ENCODE measurements around the gene CPT1C. TPM values are rescaled to one million over a fixed set of nuclear protein-coding genes. Genes with fewer than 3 reads are reported as not detected.

The CPT1C gene
- total and polyA plus RNA-seq, 2 experiments from 2014 or later = 6.2 to 6.8 TPM

GRCh38 chr19:49657493-49658138, 33.3 kb upstream of the CPT1C start:
- H3K36me3 ChIP-seq (replicated peaks; ENCODE audit: insufficient read depth, low read depth) = no peaks in the 10 kb centered on the region
- no peaks in the 10 kb centered on the region for H3K4me1 ChIP-seq (ENCODE audit: insufficient read depth)
- no peak overlapping the region for H3K4me3 ChIP-seq
- no peaks in the 10 kb centered on the region for H4K20me1 ChIP-seq (ENCODE audit: insufficient read depth, poor library complexity, severe bottlenecking)
- 95% methylated on average over 22 of the region's 22 CpGs for WGBS (ENCODE audit: low lambda C conversion rate, missing lambda C conversion rate)
- no peak overlapping the region for H3K4me2 ChIP-seq
- H3K79me2 ChIP-seq = no peaks in the 10 kb centered on the region
- no peaks in the 10 kb centered on the region for H3K27me3 ChIP-seq
- no peaks in the 10 kb centered on the region for H3K9me3 ChIP-seq (ENCODE audit: low read depth)
- no peak overlapping the region for H2AFZ ChIP-seq
- no peak for TF ChIP-seq EZH2 (IDR thresholded peaks at IDR 0.05; ENCODE audit: borderline replicate concordance)
- TF ChIP-seq EZH2phosphoT487 (IDR thresholded peaks at IDR 0.05; ENCODE audit: low read depth, severe bottlenecking, unreplicated experiment) = no peak
- TF ChIP-seq CTCF (IDR thresholded peaks at IDR 0.05; ENCODE audit: poor library complexity) = no peak
- no peak for DNase-seq (ENCODE audit: low spot score)
- no peak overlapping the region for H3K27ac ChIP-seq
- H3K9me2 ChIP-seq (replicated peaks; ENCODE audit: insufficient read depth) = no peaks in the 10 kb centered on the region

DNA sequence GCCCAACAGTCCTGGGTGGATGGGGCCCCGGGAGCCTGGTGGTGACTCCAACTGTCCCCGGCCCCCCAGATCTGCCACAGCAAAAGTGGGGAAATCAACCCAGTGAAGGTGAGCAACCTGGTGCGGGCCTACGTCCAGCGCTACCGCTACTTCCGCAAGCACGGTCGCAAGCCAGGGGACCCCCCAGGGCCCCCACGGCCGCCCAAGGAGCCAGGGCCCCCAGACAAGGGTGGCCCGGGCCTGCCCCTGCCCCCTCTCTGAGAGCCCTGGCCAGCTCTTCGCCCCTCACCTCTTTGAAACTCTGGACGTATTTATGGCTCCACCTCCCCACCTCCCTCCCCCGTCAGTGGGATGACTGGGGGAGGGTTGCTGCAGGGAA, 32.8 kb upstream of the CPT1C start:
- WGBS (ENCODE audit: low lambda C conversion rate, missing lambda C conversion rate) = 96% methylated on average over 10 of the region's 15 CpGs
- H3K79me2 ChIP-seq = peaks cover 1% of the 10 kb centered on the region
- no peaks in the 10 kb centered on the region for H3K27me3 ChIP-seq
- no peak for DNase-seq (ENCODE audit: low spot score)
- H3K36me3 ChIP-seq (replicated peaks; ENCODE audit: insufficient read depth, low read depth) = no peaks in the 10 kb centered on the region
- H3K4me2 ChIP-seq = no peak overlapping the region
- H3K9me3 ChIP-seq (ENCODE audit: low read depth) = no peaks in the 10 kb centered on the region
- no peak overlapping the region for H3K4me3 ChIP-seq
- TF ChIP-seq EZH2 (IDR thresholded peaks at IDR 0.05; ENCODE audit: borderline replicate concordance) (no peak), EZH2phosphoT487 (IDR thresholded peaks at IDR 0.05; ENCODE audit: low read depth, severe bottlenecking, unreplicated experiment) (no peak), CTCF (IDR thresholded peaks at IDR 0.05; ENCODE audit: poor library complexity) (no peak)
- no peaks in the 10 kb centered on the region for H3K4me1 ChIP-seq (ENCODE audit: insufficient read depth)
- H3K9me2 ChIP-seq (replicated peaks; ENCODE audit: insufficient read depth) = no peaks in the 10 kb centered on the region
- no peak overlapping the region for H3K27ac ChIP-seq
- no peak overlapping the region for H2AFZ ChIP-seq
- no peaks in the 10 kb centered on the region for H4K20me1 ChIP-seq (ENCODE audit: insufficient read depth, poor library complexity, severe bottlenecking)

- H3K4me3 ChIP-seq = no peak overlapping the region
- no peak for DNase-seq (ENCODE audit: low spot score)
- H2AFZ ChIP-seq = no peak overlapping the region
- H3K27me3 ChIP-seq = no peaks in the 10 kb centered on the region
- TF ChIP-seq EZH2 (IDR thresholded peaks at IDR 0.05; ENCODE audit: borderline replicate concordance) = no peak
- WGBS (ENCODE audit: low lambda C conversion rate, missing lambda C conversion rate) = 95% methylated on average over 12 of the region's 12 CpGs
- no peaks in the 10 kb centered on the region for H4K20me1 ChIP-seq (ENCODE audit: insufficient read depth, poor library complexity, severe bottlenecking)
- no peaks in the 10 kb centered on the region for H3K9me3 ChIP-seq (ENCODE audit: low read depth)
- peaks cover 8% of the 10 kb centered on the region for H3K79me2 ChIP-seq
- peaks cover 4% of the 10 kb centered on the region for H3K4me1 ChIP-seq (ENCODE audit: insufficient read depth)
- H3K36me3 ChIP-seq (replicated peaks; ENCODE audit: insufficient read depth, low read depth) = no peaks in the 10 kb centered on the region
- no peak overlapping the region for H3K27ac ChIP-seq
- no peaks in the 10 kb centered on the region for H3K9me2 ChIP-seq (replicated peaks; ENCODE audit: insufficient read depth)
- H3K4me2 ChIP-seq = no peak overlapping the region
Observed at GRCh38 chr19:49658566-49659442, 32.1 kb upstream of the CPT1C start.

DNA sequence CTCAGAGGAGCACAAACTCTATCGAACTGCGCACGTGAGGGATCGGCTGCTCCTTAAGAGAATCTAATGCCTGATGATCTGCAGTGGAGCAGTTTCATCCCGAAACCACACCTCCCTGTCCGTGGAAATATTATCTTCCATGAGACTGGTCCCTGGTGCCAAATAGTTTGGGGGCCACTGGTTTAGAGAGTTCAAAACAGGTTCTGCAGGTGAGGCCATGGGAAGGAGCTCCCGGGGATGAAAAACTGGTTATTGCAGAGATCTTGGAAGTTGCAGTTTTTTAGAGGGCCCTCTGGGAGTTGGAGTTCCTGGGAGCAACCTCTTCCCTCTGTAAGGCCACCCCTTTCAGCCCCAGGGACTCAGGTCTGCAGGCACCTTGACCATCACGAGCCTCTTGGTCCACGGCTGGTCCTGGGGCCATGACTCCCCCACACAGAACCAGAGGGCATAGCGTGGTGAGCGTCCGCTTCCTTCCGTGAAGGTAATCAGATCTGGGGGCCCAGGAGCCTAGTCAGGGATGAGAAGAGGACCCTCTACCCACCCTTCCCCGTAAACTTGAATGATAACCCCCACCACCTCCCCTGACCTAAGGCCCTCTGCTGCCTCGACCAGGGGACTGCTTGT, 30.5 kb upstream of the CPT1C start:
- TF ChIP-seq EZH2phosphoT487 (IDR thresholded peaks at IDR 0.05; ENCODE audit: low read depth, severe bottlenecking, unreplicated experiment) (no peak), CTCF (IDR thresholded peaks at IDR 0.05; ENCODE audit: poor library complexity) (no peak), EZH2 (IDR thresholded peaks at IDR 0.05; ENCODE audit: borderline replicate concordance) (no peak)
- Histone ChIP-seq H3K27me3 (no peaks in the 10 kb centered on the region), H3K9me2 (replicated peaks; ENCODE audit: insufficient read depth) (no peaks in the 10 kb centered on the region), H3K4me2 (no peak overlapping the region), H3K9me3 (ENCODE audit: low read depth) (no peaks in the 10 kb centered on the region), H3K79me2 (peaks cover 11% of the 10 kb centered on the region), H3K36me3 (replicated peaks; ENCODE audit: insufficient read depth, low read depth) (no peaks in the 10 kb centered on the region), H4K20me1 (ENCODE audit: insufficient read depth, poor library complexity, severe bottlenecking) (no peaks in the 10 kb centered on the region), H3K4me1 (ENCODE audit: insufficient read depth) (peaks cover 8% of the 10 kb centered on the region), H3K27ac (no peak overlapping the region), H3K4me3 (no peak overlapping the region), H2AFZ (no peak overlapping the region)
- WGBS (ENCODE audit: low lambda C conversion rate, missing lambda C conversion rate) = 94% methylated on average over 15 of the region's 15 CpGs
- no peak for DNase-seq (ENCODE audit: low spot score)

All from hepatocyte (in vitro differentiated cells).